ENCODE results near the gene SPHK2. TPM values are rescaled to one million over a fixed set of nuclear protein-coding genes. Genes with fewer than 3 reads are reported as not detected.

The SPHK2 gene
- polyA plus RNA-seq, 1 experiment = 9.2 TPM

DNA sequence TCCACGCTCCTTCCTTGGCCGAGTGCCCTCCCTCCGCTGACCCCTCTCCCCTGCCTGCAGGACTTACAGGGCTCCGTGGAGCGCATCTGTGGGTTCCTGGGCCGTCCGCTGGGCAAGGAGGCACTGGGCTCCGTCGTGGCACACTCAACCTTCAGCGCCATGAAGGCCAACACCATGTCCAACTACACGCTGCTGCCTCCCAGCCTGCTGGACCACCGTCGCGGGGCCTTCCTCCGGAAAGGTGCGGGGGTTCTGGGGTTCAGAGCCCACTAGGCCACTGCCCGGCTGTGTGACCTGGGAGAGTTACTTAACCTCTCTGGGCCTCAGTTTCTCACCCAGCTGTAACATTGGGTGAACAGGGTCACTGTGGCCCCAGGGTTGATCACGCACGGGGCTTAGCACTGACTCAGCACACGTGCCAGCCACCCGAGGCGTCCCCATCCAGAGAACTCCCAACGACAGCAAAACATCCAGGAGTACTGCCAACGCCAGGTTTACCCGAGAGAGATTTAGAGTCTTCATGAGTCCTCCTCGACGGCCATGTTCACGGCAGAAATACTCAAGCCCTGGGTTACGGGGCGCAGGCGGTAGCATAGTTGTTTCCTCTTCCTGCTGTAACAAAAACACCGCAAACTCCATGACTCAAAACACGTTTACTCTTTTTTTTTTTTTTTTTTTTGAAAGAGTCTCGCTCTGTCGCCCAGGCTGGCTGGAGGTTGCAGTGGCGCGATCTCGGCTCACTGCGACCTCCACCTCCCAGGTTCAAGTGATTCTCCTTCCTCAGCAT, 22.4 kb upstream of the SPHK2 start:
- no peak for TF ChIP-seq CTCF (IDR thresholded peaks at IDR 0.05; ENCODE audit: insufficient read depth, low read depth, low read length)
- ChIA-PET POLR2A (no interaction called here), CTCF (interaction anchor here (1.1 kb wide), 1 partner anchor 11 kb away, joined by 3 read pairs; no protein-coding TSS in a partner anchor)
- Histone ChIP-seq H3K4me3 (ENCODE audit: low read depth, low read length) (no peak overlapping the region), H3K36me3 (ENCODE audit: control insufficient read depth, insufficient read depth, low read length) (no peaks in the 10 kb centered on the region), H3K27me3 (ENCODE audit: control insufficient read depth, insufficient read depth, low read length) (no peaks in the 10 kb centered on the region)
- DNase-seq (ENCODE audit: low read depth) = no peak

- ChIA-PET CTCF (interaction anchor here (0.9 to 1.1 kb wide), 3 partner anchors 10 kb away, joined by 3 to 4 read pairs (median 3); no protein-coding TSS in a partner anchor), POLR2A (no interaction called here)
- TF ChIP-seq CTCF (IDR thresholded peaks at IDR 0.05; ENCODE audit: insufficient read depth, low read depth, low read length) = no peak
- no peak for DNase-seq (ENCODE audit: low read depth)
- H3K4me3 ChIP-seq (ENCODE audit: low read depth, low read length) = no peak overlapping the region
- H3K27me3 ChIP-seq (ENCODE audit: control insufficient read depth, insufficient read depth, low read length) = no peaks in the 10 kb centered on the region
- H3K36me3 ChIP-seq (ENCODE audit: control insufficient read depth, insufficient read depth, low read length) = no peaks in the 10 kb centered on the region
Observed at GRCh38 chr19:48598996-48599700, 20.2 kb upstream of the SPHK2 start.

DNA sequence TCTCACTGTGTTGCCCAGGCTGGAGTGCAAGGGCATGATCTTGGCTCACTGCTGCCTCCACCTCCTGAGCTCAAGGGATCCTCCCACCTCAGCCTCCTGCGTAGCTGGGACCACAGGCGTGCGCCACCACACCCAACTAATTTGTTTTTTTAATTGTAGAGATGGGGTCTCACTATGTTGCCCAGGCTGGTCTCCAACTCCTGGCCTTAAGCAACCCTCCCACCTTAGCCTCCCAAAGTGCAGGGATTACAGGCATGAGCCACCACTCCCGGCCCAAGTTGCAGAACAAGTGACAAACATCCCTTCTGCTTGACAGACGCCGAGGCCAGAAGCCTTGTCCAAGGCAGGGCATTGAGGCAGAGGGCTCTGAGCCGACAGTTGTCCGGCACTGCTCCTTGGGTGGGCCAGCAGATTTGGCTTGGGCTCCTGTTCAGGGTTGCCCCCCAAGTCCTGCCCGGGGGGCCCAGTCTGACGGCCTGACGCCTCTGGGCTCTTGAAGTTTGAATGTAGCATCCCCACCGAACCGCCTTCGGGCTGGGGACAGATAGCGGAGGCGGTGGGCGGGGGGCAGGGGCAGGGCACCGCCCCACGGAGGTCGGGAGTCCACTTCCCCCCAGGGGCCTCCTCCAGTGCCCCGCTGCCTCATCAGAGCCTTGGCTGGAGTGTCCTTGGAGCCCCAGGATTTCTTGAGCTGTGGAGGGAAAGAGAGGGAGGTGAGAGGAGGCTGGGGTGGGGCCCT, 18.5 kb upstream of the SPHK2 start:
- CTCF ChIA-PET = interaction anchor here (0.7 to 1.5 kb wide), 2 partner anchors 12 to 94 kb away, joined by 3 to 5 read pairs; no protein-coding TSS in a partner anchor
- Histone ChIP-seq H3K36me3 (ENCODE audit: control insufficient read depth, insufficient read depth, low read length) (no peaks in the 10 kb centered on the region), H3K27me3 (ENCODE audit: control insufficient read depth, insufficient read depth, low read length) (no peaks in the 10 kb centered on the region), H3K4me3 (ENCODE audit: low read depth, low read length) (no peak overlapping the region)
- DNase-seq (ENCODE audit: low read depth) = no peak
- POLR2A ChIA-PET = no interaction called here
- TF ChIP-seq CTCF (IDR thresholded peaks at IDR 0.05; ENCODE audit: insufficient read depth, low read depth, low read length) = no peak

DNA sequence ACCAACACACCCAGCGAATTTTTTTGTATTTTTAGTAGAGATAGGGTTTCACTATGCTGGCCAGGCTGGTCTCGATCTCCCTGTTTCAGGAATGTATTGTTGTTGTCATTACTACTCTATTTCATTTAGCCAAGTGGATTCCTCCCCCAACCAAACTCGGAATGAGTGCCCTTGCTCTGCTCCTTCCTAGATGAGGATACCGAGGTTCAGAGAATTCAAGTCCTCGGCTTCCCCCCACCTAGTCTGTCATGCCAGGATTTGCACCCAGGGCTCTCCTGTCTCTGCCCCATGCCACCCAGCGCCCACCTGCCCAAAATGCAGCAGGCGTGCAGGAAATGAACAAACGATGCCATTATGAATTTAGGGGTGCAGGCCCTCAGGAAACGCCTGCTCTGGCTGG, 16.3 kb upstream of the SPHK2 start:
- no peaks in the 10 kb centered on the region for H3K36me3 ChIP-seq (ENCODE audit: control insufficient read depth, insufficient read depth, low read length)
- ChIA-PET POLR2A (no interaction called here), CTCF (interaction anchor here (1.2 kb wide), 1 partner anchor 114 kb away, joined by 3 read pairs; no protein-coding TSS in a partner anchor)
- TF ChIP-seq CTCF (IDR thresholded peaks at IDR 0.05; ENCODE audit: insufficient read depth, low read depth, low read length) = no peak
- H3K27me3 ChIP-seq (ENCODE audit: control insufficient read depth, insufficient read depth, low read length) = no peaks in the 10 kb centered on the region
- no peak for DNase-seq (ENCODE audit: low read depth)
- no peak overlapping the region for H3K4me3 ChIP-seq (ENCODE audit: low read depth, low read length)

DNA sequence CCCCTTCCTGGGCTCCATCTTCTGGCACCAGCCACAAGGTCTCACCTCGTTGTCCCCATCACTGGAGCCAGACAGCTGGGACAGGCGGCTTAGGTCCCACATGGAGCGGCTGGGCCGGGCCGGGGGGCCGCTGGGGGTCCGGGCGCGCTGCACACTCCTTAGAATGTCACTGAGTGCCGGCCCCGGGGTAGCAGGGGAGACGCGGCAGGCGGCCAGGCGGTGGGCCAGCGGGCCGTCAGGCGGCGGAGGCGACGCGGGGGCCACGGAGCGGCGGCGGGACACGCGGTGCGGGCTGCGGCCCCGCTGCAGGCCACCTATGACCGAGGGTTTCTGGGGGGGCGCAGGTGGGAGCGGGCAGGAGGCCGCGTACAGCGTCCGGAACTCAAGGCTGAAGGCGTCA, 15.9 kb upstream of the SPHK2 start:
- Histone ChIP-seq H3K27me3 (ENCODE audit: control insufficient read depth, insufficient read depth, low read length) (no peaks in the 10 kb centered on the region), H3K4me3 (ENCODE audit: low read depth, low read length) (no peak overlapping the region), H3K36me3 (ENCODE audit: control insufficient read depth, insufficient read depth, low read length) (no peaks in the 10 kb centered on the region)
- no peak for TF ChIP-seq CTCF (IDR thresholded peaks at IDR 0.05; ENCODE audit: insufficient read depth, low read depth, low read length)
- CTCF ChIA-PET = interaction anchor here (2.4 kb wide), 1 partner anchor 14 kb away, joined by 14 read pairs; no protein-coding TSS in a partner anchor
- DNase-seq (ENCODE audit: low read depth) = no peak
- POLR2A ChIA-PET = no interaction called here

Data from BJ (cell line).